Spleen (tissue), 11 donors: ENCODE data around the gene THAP12. TPM values are rescaled to one million over a fixed set of nuclear protein-coding genes. Genes with fewer than 3 reads are reported as not detected.

Source experiments
- DNase-seq: peaks from one replicate; pipeline ENCODE4 v3.0.0-alpha.2; 2020
- H3K27ac ChIP-seq, 8 donors: fragments of 200-600 bp; sonication (generic) in 7 of 8; 1 replicate in 4 of 8; 2 replicates in 4 of 8; pipeline versions ENCODE4 v1.5.0 to v1.8.0; 2016 to 2021; ENCODE audit warnings: inconsistent platforms in 4 of 8, mild to moderate bottlenecking in 4 of 8, moderate library complexity in 1 of 8
- H3K27me3 ChIP-seq, 7 donors: fragments of 200-600 bp; sonication (generic) in 6 of 7; replicated peaks in 1 of 7; 1 replicate in 4 of 7; 2 replicates in 3 of 7; pipeline versions ENCODE4 v1.5.0 to v1.8.0; 2016 to 2021; ENCODE audit warnings: inconsistent platforms in 3 of 7, mild to moderate bottlenecking in 1 of 7
- H3K36me3 ChIP-seq, 6 donors: fragments of 200-600 bp; sonication (generic) in 5 of 6; 1 replicate in 4 of 6; 2 replicates in 2 of 6; pipeline versions ENCODE4 v1.5.0 to v1.8.0; 2016 to 2021; ENCODE audit warnings: inconsistent platforms in 2 of 6
- H3K4me1 ChIP-seq, 6 donors: fragments of 200-600 bp; sonication (generic) in 5 of 6; 1 replicate in 3 of 6; 2 replicates in 3 of 6; pipeline versions ENCODE4 v1.5.0 to v1.8.0; 2016 to 2021; ENCODE audit warnings: inconsistent platforms in 3 of 6
- H3K4me3 ChIP-seq, 8 donors: fragments of 200-600 bp; sonication (generic) in 7 of 8; 1 replicate in 4 of 8; 2 replicates in 4 of 8; pipeline versions ENCODE4 v1.5.0 to v1.8.0; 2016 to 2021; ENCODE audit warnings: inconsistent platforms in 4 of 8, mild to moderate bottlenecking in 4 of 8, moderate library complexity in 2 of 8
- H3K9me3 ChIP-seq, 8 donors: fragments of 200-600 bp; sonication (generic) in 7 of 8; 1 replicate in 4 of 8; 2 replicates in 4 of 8; pipeline versions ENCODE4 v1.5.0 to v1.8.0; 2016 to 2021; ENCODE audit warnings: inconsistent platforms in 4 of 8
- CTCF ChIP-seq, 11 experiments: fragments of 200-600 bp in 7 of 11; fragments of 450-650 bp in 4 of 11; sonication (generic) in 4 of 11; IDR thresholded peaks in 8 of 11; conservative IDR thresholded peaks in 3 of 11; 1 replicate in 7 of 11; 2 replicates in 4 of 11; pipeline versions ENCODE4 v1.4.0 to v1.8.0; 2016 to 2021; ENCODE audit warnings: antibody characterized with exemption in 11 of 11, inconsistent platforms in 4 of 11, mild to moderate bottlenecking in 1 of 11
- POLR2A ChIP-seq, 3 donors: fragments of 450-650 bp; IDR thresholded peaks; one replicate each; pipeline ENCODE4 v1.5.1; 2017; ENCODE audit warnings: antibody characterized with exemption in 3 of 3, mild to moderate bottlenecking in 1 of 3
- POLR2AphosphoS5 ChIP-seq, 3 donors: sonication (generic); formaldehyde crosslinking; IDR thresholded peaks; one replicate each; pipeline ENCODE4 v1.5.1; 2017; ENCODE audit warnings: antibody characterized with exemption in 3 of 3
- WGBS, 5 donors: extraction: QIAGEN DNeasy Blood & Tissue Kit in 3 of 5; methylation state at CpG; one replicate each; pipeline versions ENCODE4 v1.1.5 to v1.1.7; 2013 to 2018; 5-methylcytosine and 5-hydroxymethylcytosine counted together
- intact Hi-C: fragments of 100-400 bp; cut with DNase I; formaldehyde crosslinking; loops from one replicate; pipeline ENCODE4 v1.15.0; 2023; ENCODE audit warnings: low total_unique reads
- polyA plus RNA-seq, 3 donors: library from polyadenylated mRNA; stranded (reverse); fragments of 200-250 nt; gene quantifications; one replicate each; pipeline ENCODE4 v1.2.1, GENCODE V29; 2013
- total RNA-seq, 7 donors: library from RNA; depleted of rRNA in 3 of 7; stranded (reverse); fragments of >200 nt in 3 of 7; fragmentation: NEBNext Ultra II Directional in 4 of 7; extraction: Animal tissue kit (Norgen Biotek cat#: 25700) in 4 of 7; gene quantifications; one replicate each; pipeline versions ENCODE4 v1.1.0 to v1.2.1, GENCODE V29; 2016 to 2021
- donor health status: healthy with polysubstance abuse.
- donor health status: DM: no; HTN: no; CAD: no; lungs with moderate emphysema.
- donor health status: DM: no; HTN: no; CAD: no.
- donor health status: Bipolar disorder and iron deficiency.
- donor health status: healthy.
- donor health status: DM: no; HTN: no; CAD: no.
- donor health status: DM: yes; HTN: yes; CAD: no.

Gene THAP12
- total and polyA plus RNA-seq, 10 donors, result 28.4 to 51.8 (median 39.6) TPM

GRCh38 chr11:76362716-76363115 lies 18.2 kb downstream of the THAP12 start:
- Histone ChIP-seq H3K9me3 (no peaks in the 10 kb centered on the region), H3K27ac (no peak overlapping the region), H3K27me3 (no peaks in the 10 kb centered on the region), H3K4me3 (no peak overlapping the region), H3K4me1 (peaks cover 0 to 23% (median 6%) of the 10 kb centered on the region in 6 donors), H3K36me3 (peaks cover 0 to 67% (median 20%) of the 10 kb centered on the region in 6 donors)
- TF ChIP-seq CTCF (IDR thresholded peaks at IDR 0.05 in 8 of 11, conservative IDR thresholded peaks at IDR 0.05 in 3 of 11), result no peak
- no peak for TF ChIP-seq POLR2A (IDR thresholded peaks at IDR 0.05)
- TF ChIP-seq POLR2AphosphoS5 (IDR thresholded peaks at IDR 0.05), result no peak
- intact Hi-C loops, result no loop called here
- WGBS, 5 donors, result 95 to 98% (median 97%) methylated on average over 7 of the region's 7 CpGs
- DNase-seq, result no peak

- H3K27me3 ChIP-seq, result no peaks in the 10 kb centered on the region
- TF ChIP-seq POLR2AphosphoS5 (IDR thresholded peaks at IDR 0.05), result no peak
- DNase-seq, result no peak
- intact Hi-C loops, result no loop called here
- no peak overlapping the region for H3K27ac ChIP-seq
- peaks cover 0 to 76% (median 25%) of the 10 kb centered on the region in 6 donors for H3K36me3 ChIP-seq
- no peak overlapping the region for H3K4me3 ChIP-seq
- WGBS, 5 donors, result 76 to 83% (median 81%) methylated on average over 2 of the region's 2 CpGs
- H3K4me1 ChIP-seq, result peaks cover 0 to 20% (median 4%) of the 10 kb centered on the region in 6 donors
- H3K9me3 ChIP-seq, result no peaks in the 10 kb centered on the region
Measured at GRCh38 chr11:76361776-76362175, 19.2 kb downstream of the THAP12 start.

GRCh38 chr11:76361374-76361773 lies 19.6 kb downstream of the THAP12 start:
- peaks cover 0 to 80% (median 29%) of the 10 kb centered on the region in 6 donors for H3K36me3 ChIP-seq
- no peaks in the 10 kb centered on the region for H3K27me3 ChIP-seq
- H3K9me3 ChIP-seq, result no peaks in the 10 kb centered on the region
- H3K27ac ChIP-seq, result no peak overlapping the region
- DNase-seq, result no peak
- no peak overlapping the region for H3K4me3 ChIP-seq
- H3K4me1 ChIP-seq, result peaks cover 0 to 16% (median 2%) of the 10 kb centered on the region in 6 donors
- intact Hi-C loops, result no loop called here
- TF ChIP-seq CTCF (IDR thresholded peaks at IDR 0.05 in 8 of 11, conservative IDR thresholded peaks at IDR 0.05 in 3 of 11) (no peak), POLR2A (IDR thresholded peaks at IDR 0.05) (no peak), POLR2AphosphoS5 (IDR thresholded peaks at IDR 0.05) (no peak)

GRCh38 chr11:76355172-76355571 lies 25.8 kb downstream of the THAP12 start:
- no peak for DNase-seq
- WGBS, 5 donors, result 94 to 100% (median 98%) methylated on average over 1 of the region's 1 CpG
- no peaks in the 10 kb centered on the region for H3K27me3 ChIP-seq
- H3K4me3 ChIP-seq, result no peak overlapping the region
- H3K36me3 ChIP-seq, result peaks cover 12 to 98% (median 65%) of the 10 kb centered on the region in 6 donors
- TF ChIP-seq POLR2AphosphoS5 (IDR thresholded peaks at IDR 0.05), result no peak
- no peak for TF ChIP-seq POLR2A (IDR thresholded peaks at IDR 0.05)
- TF ChIP-seq CTCF (IDR thresholded peaks at IDR 0.05 in 8 of 11, conservative IDR thresholded peaks at IDR 0.05 in 3 of 11), result no peak
- peaks cover 5 to 22% (median 18%) of the 10 kb centered on the region in 8 donors for H3K9me3 ChIP-seq
- intact Hi-C loops, result no loop called here
- H3K27ac ChIP-seq, result no peak overlapping the region
- H3K4me1 ChIP-seq, result no peaks in the 10 kb centered on the region

- H3K9me3 ChIP-seq, result peaks cover 0 to 2% (median 0%) of the 10 kb centered on the region in 8 donors
- no peaks in the 10 kb centered on the region for H3K27me3 ChIP-seq
- H3K27ac ChIP-seq, result no peak overlapping the region
- H3K4me3 ChIP-seq, result no peak overlapping the region
- no peaks in the 10 kb centered on the region for H3K4me1 ChIP-seq
- TF ChIP-seq POLR2A (IDR thresholded peaks at IDR 0.05) (no peak), POLR2AphosphoS5 (IDR thresholded peaks at IDR 0.05) (no peak), CTCF (IDR thresholded peaks at IDR 0.05 in 8 of 11, conservative IDR thresholded peaks at IDR 0.05 in 3 of 11) (no peak)
- peaks cover 0 to 52% (median 19%) of the 10 kb centered on the region in 6 donors for H3K36me3 ChIP-seq
- intact Hi-C loops, result no loop called here
- 94 to 98% (median 98%) methylated on average over 3 of the region's 3 CpGs for WGBS, 5 donors
- no peak for DNase-seq
Measured at GRCh38 chr11:76348348-76348747, 32.6 kb downstream of the THAP12 start.
